Prostate gland (tissue), 2 donors: Measurements from ENCODE around the gene TMEM92. TPM values are rescaled to one million over a fixed set of nuclear protein-coding genes. Genes with fewer than 3 reads are reported as not detected.
"Not testable (repeated sequence)": the region's sequence is repeated elsewhere in the genome, so short reads cannot be mapped to it uniquely, and the experiment has no call there.

Experiments used
- DNase-seq: peaks from one replicate; pipeline ENCODE4 v3.0.0-alpha.2; 2019; ENCODE audit warnings: low spot score
- H3K27ac ChIP-seq, 2 donors: fragments of 200-600 bp; sonication (generic); 2 replicates each; pipeline ENCODE4 v1.5.1; 2017 to 2019
- H3K27me3 ChIP-seq: fragments of 200-600 bp; sonication (generic); replicated peaks from 2 replicates; pipeline ENCODE4 v1.5.1; 2019; ENCODE audit not compliant: insufficient read depth
- H3K36me3 ChIP-seq, 2 donors: fragments of 200-600 bp; sonication (generic); 1 replicate in 1 of 2; 2 replicates in 1 of 2; pipeline versions ENCODE4 v1.5.1 to v1.8.1; 2017 to 2019
- H3K4me1 ChIP-seq: fragments of 200-600 bp; sonication (generic); replicated peaks from 2 replicates; pipeline ENCODE4 v1.5.1; 2019
- H3K4me3 ChIP-seq, 2 donors: fragments of 200-600 bp; sonication (generic); 2 replicates each; pipeline ENCODE4 v1.5.1; 2017 to 2019
- H3K9me3 ChIP-seq: fragments of 200-600 bp; sonication (generic); 2 replicates; pipeline ENCODE4 v1.5.1; 2017
- CTCF ChIP-seq, 4 experiments: fragments of 200-600 bp in 2 of 4; fragments of 450-650 bp in 2 of 4; sonication (generic) in 2 of 4; IDR thresholded peaks; 1 replicate in 3 of 4; 2 replicates in 1 of 4; pipeline ENCODE4 v1.5.1; 2016 to 2019; ENCODE audit warnings: antibody characterized with exemption in 4 of 4, mild to moderate bottlenecking in 2 of 4, moderate library complexity in 2 of 4
- POLR2A ChIP-seq: fragments of 450-650 bp; IDR thresholded peaks from one replicate; pipeline ENCODE4 v1.6.1; 2016; ENCODE audit warnings: antibody characterized with exemption, mild to moderate bottlenecking
- POLR2AphosphoS5 ChIP-seq: sonication (generic); formaldehyde crosslinking; IDR thresholded peaks from one replicate; pipeline ENCODE4 v1.6.1; 2017; ENCODE audit warnings: antibody characterized with exemption
- WGBS: methylation state at CpG from one replicate; pipeline ENCODE4 v1.1.5; 2018; 5-methylcytosine and 5-hydroxymethylcytosine counted together
- intact Hi-C: fragments of 100-400 bp; cut with DNase I; formaldehyde crosslinking; loops from one replicate; pipeline ENCODE4 v1.14.2; 2022
- total RNA-seq, 2 donors: library from RNA; depleted of rRNA; stranded (reverse); fragments of >200 nt; gene quantifications; one replicate each; pipeline ENCODE4 v1.1.0, GENCODE V29; 2016

TMEM92 gene
- total RNA-seq, 2 donors from 2014 or later, result 0.91 to 0.96 TPM

- TF ChIP-seq POLR2A (no peak), CTCF (IDR thresholded peaks at IDR 0.05) (no peak), POLR2AphosphoS5 (no peak)
- WGBS, result 67% methylated on average over 11 of the region's 11 CpGs
- H3K27ac ChIP-seq, result no peak overlapping the region
- no peak for DNase-seq
- no peaks in the 10 kb centered on the region for H3K4me1 ChIP-seq
- intact Hi-C loops, result no loop called here
- no peaks in the 10 kb centered on the region for H3K27me3 ChIP-seq
- H3K9me3 ChIP-seq, result no peaks in the 10 kb centered on the region
- no peak overlapping the region for H3K4me3 ChIP-seq
- no peaks in the 10 kb centered on the region for H3K36me3 ChIP-seq
Measured at GRCh38 chr17:50298018-50298417, 23.8 kb downstream of the TMEM92 start.

DNA sequence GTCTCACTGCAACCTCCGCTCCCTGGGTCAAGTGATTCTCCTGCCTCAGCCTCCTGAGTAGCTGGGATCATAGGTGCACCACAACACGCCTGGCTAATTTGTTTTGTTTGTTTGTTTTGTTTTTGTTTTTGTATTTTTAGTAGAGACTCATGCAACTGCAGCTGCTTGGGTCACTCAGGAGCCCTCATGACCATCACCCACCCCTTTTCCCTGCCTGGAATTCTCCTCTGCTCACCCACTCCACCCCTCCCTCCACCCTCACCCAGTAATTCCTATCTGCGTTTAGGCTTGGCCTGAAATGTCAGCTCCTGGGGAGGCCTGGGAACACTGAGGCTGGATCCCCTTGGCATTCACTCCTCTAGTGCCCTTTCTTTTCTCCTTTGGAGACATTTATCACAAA, 25.5 kb downstream of the TMEM92 start:
- no peaks in the 10 kb centered on the region for H3K9me3 ChIP-seq
- H3K27me3 ChIP-seq, result no peaks in the 10 kb centered on the region
- DNase-seq, result no peak
- H3K4me3 ChIP-seq, result no peak overlapping the region
- intact Hi-C loops, result no loop called here
- WGBS, result 86% methylated on average over 3 of the region's 3 CpGs
- H3K36me3 ChIP-seq, result no peaks in the 10 kb centered on the region
- no peak overlapping the region for H3K27ac ChIP-seq
- peaks cover 2% of the 10 kb centered on the region for H3K4me1 ChIP-seq
- no peak for TF ChIP-seq CTCF (IDR thresholded peaks at IDR 0.05)
- TF ChIP-seq POLR2AphosphoS5, result no peak
- no peak for TF ChIP-seq POLR2A

DNA sequence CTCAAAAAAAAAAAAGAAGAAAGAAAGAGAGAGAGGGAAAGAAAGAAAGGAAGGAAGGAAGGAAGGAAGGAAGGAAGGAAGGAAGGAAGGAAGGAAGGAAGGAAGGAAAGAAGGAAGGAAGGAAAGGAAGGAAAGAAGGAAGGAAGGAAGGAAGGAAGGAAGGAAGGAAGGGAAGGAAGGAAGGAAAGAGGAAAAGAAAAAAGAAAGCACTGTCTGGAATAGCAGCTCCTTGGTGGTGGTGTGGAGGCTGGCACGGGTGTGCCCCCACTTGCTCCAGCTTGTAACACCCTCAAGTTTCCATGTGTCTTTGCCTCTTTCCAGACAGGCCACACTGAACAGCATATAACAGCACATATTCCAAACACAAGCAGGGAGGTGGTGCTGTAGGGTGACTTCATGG, 26.6 kb downstream of the TMEM92 start:
- H3K27me3 ChIP-seq, H3K4me3 ChIP-seq, H3K9me3 ChIP-seq, H3K36me3 ChIP-seq, DNase-seq, H3K4me1 ChIP-seq, H3K27ac ChIP-seq, intact Hi-C loops: not testable (repeated sequence)
- WGBS, result 38% methylated on average over 1 of the region's 1 CpG

GRCh38 chr17:50301891-50302584, 27.8 kb downstream of the TMEM92 start:
- DNase-seq, result no peak
- WGBS, result 61% methylated on average over 9 of the region's 9 CpGs
- intact Hi-C loops, result no loop called here
- no peak overlapping the region for H3K4me3 ChIP-seq
- no peaks in the 10 kb centered on the region for H3K27me3 ChIP-seq
- H3K9me3 ChIP-seq, result no peaks in the 10 kb centered on the region
- peaks cover 5% of the 10 kb centered on the region for H3K4me1 ChIP-seq
- no peak overlapping the region for H3K27ac ChIP-seq
- H3K36me3 ChIP-seq, result no peaks in the 10 kb centered on the region
- no peak for TF ChIP-seq POLR2AphosphoS5
- no peak for TF ChIP-seq CTCF (IDR thresholded peaks at IDR 0.05)
- TF ChIP-seq POLR2A, result no peak

GRCh38 chr17:50303051-50303450, 28.8 kb downstream of the TMEM92 start:
- TF ChIP-seq POLR2A (no peak), CTCF (IDR thresholded peaks at IDR 0.05) (no peak), POLR2AphosphoS5 (no peak)
- Histone ChIP-seq H3K4me1 (peaks cover 5% of the 10 kb centered on the region), H3K9me3 (no peaks in the 10 kb centered on the region), H3K36me3 (no peaks in the 10 kb centered on the region), H3K4me3 (no peak overlapping the region), H3K27ac (no peak overlapping the region), H3K27me3 (no peaks in the 10 kb centered on the region)
- 93% methylated on average over 11 of the region's 11 CpGs for WGBS
- DNase-seq, result no peak
- intact Hi-C loops, result no loop called here
